ENCODE measurements around the gene RUNX2. TPM values are rescaled to one million over a fixed set of nuclear protein-coding genes. Genes with fewer than 3 reads are reported as not detected.

Gene RUNX2
- total and polyA plus RNA-seq, 10 of the 15 experiments (the other 5 are each of a cell fraction or from before 2014, with no cell fraction given) = 0.01 to 0.77 (median 0.15) TPM; not detected in 3

GRCh38 chr6:45614488-45615285 lies 286.6 kb downstream of the RUNX2 start:
- Histone ChIP-seq H2AFZ (ENCODE audit: control insufficient read depth, low read depth, low read length) (no peak overlapping the region), H4K20me1 (ENCODE audit: control insufficient read depth, insufficient read depth) (no peaks in the 10 kb centered on the region), H3K27ac (ENCODE audit: control insufficient read depth, insufficient read depth) (no peak overlapping the region), H3K36me3 (ENCODE audit: control insufficient read depth in 2 of 2, insufficient read depth in 2 of 2, low read length in 1 of 2) (no peaks in the 10 kb centered on the region), H3K79me2 (ENCODE audit: control insufficient read depth, insufficient read depth, low read length) (no peaks in the 10 kb centered on the region), H3K27me3 (replicated peaks in 1 of 2; ENCODE audit: control insufficient read depth in 2 of 2, insufficient read depth in 2 of 2, low read length in 1 of 2) (no peaks in the 10 kb centered on the region), H3K9ac (ENCODE audit: control insufficient read depth, insufficient read depth, low read length) (no peak overlapping the region), H3K9me3 (replicated peaks; ENCODE audit: control insufficient read depth, insufficient read depth, low read length) (no peaks in the 10 kb centered on the region), H3K4me2 (ENCODE audit: control insufficient read depth, insufficient read depth) (no peak overlapping the region), H3K4me1 (ENCODE audit: control insufficient read depth, insufficient read depth, low read length) (no peaks in the 10 kb centered on the region), H3K4me3 (no peak overlapping the region)
- ATAC-seq (no peak), FAIRE-seq (no peak), DNase-seq (ENCODE audit: low read depth, low spot score) (no peak)
- TF ChIP-seq NFYB (IDR thresholded peaks at IDR 0.05; ENCODE audit: insufficient read depth, low read depth, low read length) (no peak), POU2F2 (IDR thresholded peaks at IDR 0.05; ENCODE audit: borderline replicate concordance, low read depth, low read length) (no peak), SPI1 (IDR thresholded peaks at IDR 0.05; ENCODE audit: borderline replicate concordance, insufficient read depth, low read depth, low read length) (peak; percentile 20; the same call in 1 of the 2 replicates), TBL1XR1 (IDR thresholded peaks at IDR 0.05; ENCODE audit: low read depth, low read length) (no peak)
- in situ Hi-C loops (cut with MboI) = no loop called here
- SMC1A ChIA-PET (ENCODE audit: uncharacterized antibody, unreplicated experiment) = no interaction called here
- BruUV-seq (replicated peaks) = no TSS peak
- RAD21 ChIA-PET (ENCODE audit: unreplicated experiment) = no interaction called here
- CTCF ChIA-PET = no interaction called here
- WGBS (ENCODE audit: insufficient coverage, insufficient replicate concordance, low lambda C conversion rate, missing lambda C conversion rate) = 17% methylated on average over 4 of the region's 4 CpGs
- intact Hi-C loops (cut with micrococcal nuclease; ENCODE audit: unreplicated experiment) = no loop called here
- POLR2A ChIA-PET = no interaction called here

- Histone ChIP-seq H3K4me1 (ENCODE audit: control insufficient read depth, insufficient read depth, low read length) (no peaks in the 10 kb centered on the region), H3K79me2 (ENCODE audit: control insufficient read depth, insufficient read depth, low read length) (no peaks in the 10 kb centered on the region), H2AFZ (ENCODE audit: control insufficient read depth, low read depth, low read length) (no peak overlapping the region), H3K27me3 (replicated peaks in 1 of 2; ENCODE audit: control insufficient read depth in 2 of 2, insufficient read depth in 2 of 2, low read length in 1 of 2) (no peaks in the 10 kb centered on the region), H3K36me3 (ENCODE audit: control insufficient read depth in 2 of 2, insufficient read depth in 2 of 2, low read length in 1 of 2) (no peaks in the 10 kb centered on the region), H4K20me1 (ENCODE audit: control insufficient read depth, insufficient read depth) (no peaks in the 10 kb centered on the region), H3K4me3 (no peak overlapping the region), H3K9ac (ENCODE audit: control insufficient read depth, insufficient read depth, low read length) (no peak overlapping the region), H3K9me3 (replicated peaks; ENCODE audit: control insufficient read depth, insufficient read depth, low read length) (no peaks in the 10 kb centered on the region), H3K27ac (ENCODE audit: control insufficient read depth, insufficient read depth) (no peak overlapping the region), H3K4me2 (ENCODE audit: control insufficient read depth, insufficient read depth) (no peak overlapping the region)
- in situ Hi-C loops (cut with MboI) = no loop called here
- intact Hi-C loops (cut with micrococcal nuclease; ENCODE audit: unreplicated experiment) = no loop called here
- SMC1A ChIA-PET (ENCODE audit: uncharacterized antibody, unreplicated experiment) = interaction anchor here (0.8 kb wide), 1 partner anchor 98 kb away, joined by 3 read pairs; no protein-coding TSS in a partner anchor
- BruUV-seq (replicated peaks) = no TSS peak
- RAD21 ChIA-PET (ENCODE audit: unreplicated experiment) = no interaction called here
- CTCF ChIA-PET = interaction anchor here (0.6 kb wide), 1 partner anchor 188 kb away, joined by 3 read pairs; no protein-coding TSS in a partner anchor
- TF ChIP-seq GABPA (IDR thresholded peaks at IDR 0.05; ENCODE audit: low read depth) (no peak), BRCA1 (IDR thresholded peaks at IDR 0.05; ENCODE audit: low read depth, low read length) (no peak), ZBED1 (IDR thresholded peaks at IDR 0.05; ENCODE audit: borderline replicate concordance) (no peak), POU2F2 (IDR thresholded peaks at IDR 0.05; ENCODE audit: borderline replicate concordance, low read depth, low read length) (no peak), BMI1 (IDR thresholded peaks at IDR 0.05; ENCODE audit: borderline replicate concordance) (no peak), MLLT1 (IDR thresholded peaks at IDR 0.05) (no peak), POLR2AphosphoS2 (IDR thresholded peaks at IDR 0.05; ENCODE audit: low read depth, low read length) (no peak), MEF2A (IDR thresholded peaks at IDR 0.05; ENCODE audit: insufficient read depth, low read depth, low read length) (no peak), CTCF (IDR thresholded peaks at IDR 0.05 in 2 of 3, conservative IDR thresholded peaks at IDR 0.05 in 1 of 3; ENCODE audit: control insufficient read depth in 2 of 3, extremely low read depth in 1 of 3, insufficient read depth in 1 of 3, low read depth in 3 of 3, low read length in 3 of 3) (no peak), IKZF1 (conservative IDR thresholded peaks at IDR 0.05) (no peak)
- WGBS (ENCODE audit: insufficient coverage, insufficient replicate concordance, low lambda C conversion rate, missing lambda C conversion rate) = 5% methylated on average over 1 of the region's 1 CpG
- FAIRE-seq = no peak
- POLR2A ChIA-PET = no interaction called here
- no peak for ATAC-seq
- DNase-seq (ENCODE audit: low read depth, low spot score) = no peak
These were observed 288.1 kb downstream of the RUNX2 start for GRCh38 chr6:45616209-45616608.
